Measurements from ENCODE around the gene SEC61A2. TPM values are rescaled to one million over a fixed set of nuclear protein-coding genes. Genes with fewer than 3 reads are reported as not detected.
A peak's percentile ranks its signal among the peaks of the same experiment; 100 is the strongest.

SEC61A2 gene
- total and polyA plus RNA-seq, 7 donors = 0.69 to 11.1 (median 7.5) TPM

DNA sequence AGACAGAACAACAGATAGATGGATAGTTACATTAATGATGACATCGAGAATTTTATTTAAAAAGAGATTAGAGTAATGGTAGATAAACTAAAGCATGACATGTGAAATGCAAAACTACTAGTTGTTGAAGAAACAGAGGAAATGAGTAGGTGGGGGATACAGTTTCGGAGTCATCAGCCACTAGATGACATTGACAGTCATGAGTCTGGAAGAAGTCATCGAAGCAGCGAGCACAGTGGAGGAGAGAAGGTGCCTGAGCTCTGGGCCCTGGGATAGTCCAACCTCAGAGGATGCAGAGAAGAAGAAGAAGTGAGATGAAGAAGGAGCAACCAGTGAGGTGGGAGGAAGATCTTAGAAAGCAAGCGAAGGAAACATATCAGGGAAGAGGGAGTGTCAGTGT, 20.2 kb upstream of the SEC61A2 start:
- H3K4me1 ChIP-seq = no peaks in the 10 kb centered on the region
- TF ChIP-seq EP300 (IDR thresholded peaks at IDR 0.05) (no peak), POLR2AphosphoS5 (IDR thresholded peaks at IDR 0.05) (no peak), POLR2A (IDR thresholded peaks at IDR 0.05) (no peak)
- TF ChIP-seq, protein P1, sequence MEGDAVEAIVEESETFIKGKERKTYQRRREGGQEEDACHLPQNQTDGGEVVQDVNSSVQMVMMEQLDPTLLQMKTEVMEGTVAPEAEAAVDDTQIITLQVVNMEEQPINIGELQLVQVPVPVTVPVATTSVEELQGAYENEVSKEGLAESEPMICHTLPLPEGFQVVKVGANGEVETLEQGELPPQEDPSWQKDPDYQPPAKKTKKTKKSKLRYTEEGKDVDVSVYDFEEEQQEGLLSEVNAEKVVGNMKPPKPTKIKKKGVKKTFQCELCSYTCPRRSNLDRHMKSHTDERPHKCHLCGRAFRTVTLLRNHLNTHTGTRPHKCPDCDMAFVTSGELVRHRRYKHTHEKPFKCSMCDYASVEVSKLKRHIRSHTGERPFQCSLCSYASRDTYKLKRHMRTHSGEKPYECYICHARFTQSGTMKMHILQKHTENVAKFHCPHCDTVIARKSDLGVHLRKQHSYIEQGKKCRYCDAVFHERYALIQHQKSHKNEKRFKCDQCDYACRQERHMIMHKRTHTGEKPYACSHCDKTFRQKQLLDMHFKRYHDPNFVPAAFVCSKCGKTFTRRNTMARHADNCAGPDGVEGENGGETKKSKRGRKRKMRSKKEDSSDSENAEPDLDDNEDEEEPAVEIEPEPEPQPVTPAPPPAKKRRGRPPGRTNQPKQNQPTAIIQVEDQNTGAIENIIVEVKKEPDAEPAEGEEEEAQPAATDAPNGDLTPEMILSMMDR (IDR thresholded peaks at IDR 0.05) = no peak
- intact Hi-C loops (cut with DNase I) = no loop called here
- no peak for DNase-seq
- no peaks in the 10 kb centered on the region for H3K27me3 ChIP-seq
- H3K36me3 ChIP-seq = peaks cover 11 to 95% (median 41%) of the 10 kb centered on the region in 4 donors
- no peak overlapping the region for H3K27ac ChIP-seq
- no peak overlapping the region for H3K4me3 ChIP-seq
- H3K9me3 ChIP-seq = no peaks in the 10 kb centered on the region
- WGBS, 2 donors = 96 to 98% methylated on average over 5 of the region's 5 CpGs

DNA sequence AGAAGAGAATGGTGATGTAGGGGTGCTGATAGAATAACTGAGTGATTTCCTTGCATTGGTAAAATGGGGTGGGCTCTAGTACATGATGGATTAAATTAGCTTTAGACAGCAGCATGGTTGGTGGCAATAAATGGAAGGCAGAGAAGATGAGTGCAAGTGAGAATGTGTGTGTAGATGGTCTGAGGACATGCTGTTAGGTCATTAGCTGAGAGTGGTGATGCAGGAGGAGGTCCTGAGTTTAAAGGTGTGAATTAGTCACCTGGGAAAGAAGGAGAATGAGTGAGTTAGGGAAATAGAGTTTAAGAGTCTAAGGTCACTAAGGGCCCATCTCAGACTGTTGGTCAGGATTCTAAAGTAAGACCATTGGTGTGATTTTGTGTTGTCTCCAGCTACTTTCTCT, 17.9 kb upstream of the SEC61A2 start:
- Histone ChIP-seq H3K27ac (no peak overlapping the region), H3K9me3 (no peaks in the 10 kb centered on the region), H3K36me3 (peaks cover 6 to 85% (median 29%) of the 10 kb centered on the region in 4 donors), H3K4me3 (no peak overlapping the region), H3K4me1 (no peaks in the 10 kb centered on the region), H3K27me3 (no peaks in the 10 kb centered on the region)
- intact Hi-C loops (cut with DNase I) = no loop called here
- no peak for DNase-seq
- TF ChIP-seq EP300 (IDR thresholded peaks at IDR 0.05) (no peak), POLR2AphosphoS5 (IDR thresholded peaks at IDR 0.05) (no peak), POLR2A (IDR thresholded peaks at IDR 0.05) (no peak)
- TF ChIP-seq, protein P1 (IDR thresholded peaks at IDR 0.05) = no peak

DNA sequence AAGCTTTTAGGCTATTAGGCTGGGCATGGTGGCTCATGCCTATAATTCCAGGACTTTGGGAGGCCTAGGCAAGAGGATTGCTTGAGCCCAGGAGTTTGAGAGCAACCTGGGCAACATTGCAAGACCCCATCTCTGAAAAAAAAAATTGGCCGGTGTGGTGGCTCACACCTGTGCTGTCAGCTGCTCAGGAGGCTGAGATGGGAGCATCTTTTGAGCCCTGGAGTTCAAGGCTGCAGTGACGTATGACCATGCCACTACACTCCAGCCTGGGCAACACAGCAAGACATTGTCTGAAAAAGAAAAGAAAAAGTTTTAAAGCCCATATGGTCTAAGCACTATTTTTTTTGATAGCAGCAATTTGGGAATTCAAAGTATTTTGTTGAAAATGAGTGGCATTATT, 15.8 kb upstream of the SEC61A2 start:
- no peak for TF ChIP-seq EP300 (IDR thresholded peaks at IDR 0.05)
- no peak for TF ChIP-seq POLR2A (IDR thresholded peaks at IDR 0.05)
- no peak for TF ChIP-seq POLR2AphosphoS5 (IDR thresholded peaks at IDR 0.05)
- TF ChIP-seq, protein P1 (IDR thresholded peaks at IDR 0.05) = no peak
- 97% methylated on average over 2 of the region's 2 CpGs for WGBS, 2 donors
- H3K27me3 ChIP-seq = no peaks in the 10 kb centered on the region
- H3K27ac ChIP-seq = no peak overlapping the region
- no peaks in the 10 kb centered on the region for H3K9me3 ChIP-seq
- H3K36me3 ChIP-seq = peaks cover 0 to 74% (median 22%) of the 10 kb centered on the region in 4 donors
- no peak overlapping the region for H3K4me3 ChIP-seq
- DNase-seq = no peak
- intact Hi-C loops (cut with DNase I) = no loop called here
- no peaks in the 10 kb centered on the region for H3K4me1 ChIP-seq

DNA sequence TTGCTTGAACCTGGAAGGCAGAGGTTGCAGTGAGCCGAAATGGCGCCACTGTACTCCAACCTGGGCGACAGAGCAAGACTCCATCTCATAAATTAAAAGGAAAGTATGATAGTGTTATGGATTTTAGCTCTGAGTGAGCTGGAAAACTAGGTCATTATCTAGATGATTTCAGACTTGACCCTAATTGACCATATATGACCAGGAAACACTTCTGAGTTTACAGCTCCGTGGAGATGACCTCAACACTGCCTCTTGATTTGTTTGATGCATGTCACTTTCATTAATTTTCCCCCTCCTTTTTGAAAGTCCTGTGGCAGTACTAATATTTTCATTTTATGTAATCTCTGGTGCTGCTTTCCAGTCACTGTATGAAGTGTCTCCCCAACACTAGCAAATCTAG, 7.8 kb upstream of the SEC61A2 start:
- H3K27ac ChIP-seq = no peak overlapping the region
- no peaks in the 10 kb centered on the region for H3K9me3 ChIP-seq
- H3K27me3 ChIP-seq = no peaks in the 10 kb centered on the region
- no peak for DNase-seq
- peaks cover 0 to 48% (median 18%) of the 10 kb centered on the region in 4 donors for H3K36me3 ChIP-seq
- intact Hi-C loops (cut with DNase I) = no loop called here
- no peak overlapping the region for H3K4me3 ChIP-seq
- H3K4me1 ChIP-seq = no peaks in the 10 kb centered on the region
- WGBS, 2 donors = 82 to 86% methylated on average over 4 of the region's 4 CpGs
- TF ChIP-seq EP300 (IDR thresholded peaks at IDR 0.05) = no peak
- TF ChIP-seq POLR2AphosphoS5 (IDR thresholded peaks at IDR 0.05) = no peak
- TF ChIP-seq POLR2A (IDR thresholded peaks at IDR 0.05) = no peak
- TF ChIP-seq, protein P1 (IDR thresholded peaks at IDR 0.05) = no peak

DNA sequence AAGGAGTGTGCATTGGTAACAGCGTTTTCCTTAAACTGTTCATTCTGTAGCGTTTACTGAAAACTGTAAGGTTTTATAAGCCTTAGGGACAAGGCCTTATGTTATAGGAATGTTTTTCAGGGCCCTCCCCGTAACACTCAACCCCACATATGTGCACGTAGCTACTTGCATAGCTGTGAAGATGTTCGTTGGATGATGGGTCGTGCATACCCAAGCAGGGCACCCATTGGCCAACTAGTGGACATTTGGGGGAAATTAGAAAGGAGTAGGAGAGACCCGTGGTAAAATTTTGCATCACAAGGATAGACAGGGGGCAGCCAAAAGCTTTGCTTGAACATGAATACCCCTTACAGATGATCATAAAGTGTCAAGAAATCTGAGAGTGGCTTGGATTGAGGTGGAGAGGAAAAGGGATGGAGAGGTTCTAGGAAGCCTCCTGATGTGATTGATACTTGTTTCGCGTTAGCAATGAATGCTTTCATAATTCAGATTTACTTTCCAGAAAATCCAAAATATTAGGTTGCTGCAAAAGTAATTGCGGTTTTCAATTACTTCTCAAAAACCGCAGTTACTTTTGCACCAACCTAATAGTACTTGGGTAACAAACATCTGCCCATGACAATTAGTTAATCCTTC, 878 bp downstream of the SEC61A2 start:
- Histone ChIP-seq H3K4me3 (peak overlapping the region; percentile 58 to 100 (median 94)), H3K27me3 (no peaks in the 10 kb centered on the region), H3K36me3 (peaks cover 0 to 21% (median under 1%) of the 10 kb centered on the region in 4 donors), H3K4me1 (peaks cover 0 to 15% (median 10%) of the 10 kb centered on the region in 4 donors), H3K9me3 (no peaks in the 10 kb centered on the region), H3K27ac (peak overlapping the region; percentile 93 to 96 (median 96))
- 28 to 36% methylated on average over 11 of the region's 11 CpGs for WGBS, 2 donors
- no peak for TF ChIP-seq POLR2AphosphoS5 (IDR thresholded peaks at IDR 0.05)
- TF ChIP-seq, protein P1 (IDR thresholded peaks at IDR 0.05) = peak in 2 of 4 experiments; percentile 37 to 46
- DNase-seq = no peak
- intact Hi-C loops (cut with DNase I) = loop anchor here (10.0 kb wide), 1 partner anchor 146 kb away; no protein-coding TSS in a partner anchor

Data from sigmoid colon (tissue), 7 donors.